Erythroblast (primary cell): Measurements from ENCODE around the gene KCNJ4.
"Not testable (repeated sequence)": the region's sequence is repeated elsewhere in the genome, so short reads cannot be mapped to it uniquely, and the experiment has no call there.

ENCODE experiments used
- GATA1 ChIP-seq: IDR thresholded peaks from 2 replicates; pipeline ENCODE4 v1.6.1; 2011; ENCODE audit warnings: low read depth, mild to moderate bottlenecking, control low read depth, low read length, moderate library complexity
- POLR2A ChIP-seq: IDR thresholded peaks from 2 replicates; pipeline ENCODE4 v1.6.1; 2011; ENCODE audit warnings: mild to moderate bottlenecking, low read length

DNA sequence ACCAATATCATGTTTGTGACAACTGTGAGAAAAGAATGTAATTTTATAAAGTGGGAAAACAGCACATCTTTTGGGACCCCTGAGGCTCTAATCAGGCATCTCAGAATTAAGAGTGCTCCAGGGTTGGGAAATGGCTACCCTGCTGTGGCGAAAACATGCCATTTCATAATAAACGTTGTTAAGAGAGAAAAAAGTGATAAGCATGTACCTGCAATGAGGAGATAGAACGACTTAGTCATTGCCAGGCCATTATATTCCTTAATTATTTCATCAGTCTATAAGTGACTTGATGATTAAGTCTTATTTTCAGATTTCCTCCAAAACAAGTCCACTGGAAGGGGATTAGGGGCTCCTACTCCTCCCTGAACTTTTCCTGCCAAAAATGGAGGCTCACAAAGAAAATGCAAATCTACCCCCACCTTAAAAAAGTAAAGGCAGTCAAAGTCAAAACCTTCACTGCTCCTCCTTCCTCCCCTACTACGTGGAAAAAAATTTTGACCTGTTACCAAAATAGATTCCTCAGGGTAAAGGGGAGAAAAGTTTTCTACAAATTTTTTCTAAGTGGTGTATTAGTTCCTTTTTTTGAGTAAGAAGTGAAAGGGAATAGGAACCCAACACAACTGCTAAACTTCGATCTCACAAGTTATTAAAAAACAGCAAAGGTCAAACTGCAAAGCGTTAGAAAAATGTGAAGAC lies 59.9 kb downstream of the KCNJ4 start:
- not testable (repeated sequence) for TF ChIP-seq POLR2A, GATA1
